Esophagus muscularis mucosa (tissue), 4 donors: ENCODE results near the gene XAF1. TPM values are rescaled to one million over a fixed set of nuclear protein-coding genes. Genes with fewer than 3 reads are reported as not detected.
A peak's percentile ranks its signal among the peaks of the same experiment; 100 is the strongest.
"Not testable (repeated sequence)": the region's sequence is repeated elsewhere in the genome, so short reads cannot be mapped to it uniquely, and the experiment has no call there.

Source experiments
- DNase-seq: peaks from one replicate; pipeline ENCODE4 v3.0.0-alpha.2; 2017; ENCODE audit errors: extremely low spot score
- H3K27ac ChIP-seq, 4 donors: fragments of 200-600 bp; sonication (generic); replicated peaks in 1 of 4; 1 replicate in 3 of 4; 2 replicates in 1 of 4; pipeline ENCODE4 v1.5.1; 2016 to 2019; ENCODE audit warnings: mild to moderate bottlenecking in 1 of 4
- H3K27me3 ChIP-seq, 4 donors: fragments of 200-600 bp; sonication (generic); one replicate each; pipeline versions ENCODE4 v1.5.1 to v1.6.0; 2016 to 2019
- H3K36me3 ChIP-seq, 4 donors: fragments of 200-600 bp; sonication (generic); one replicate each; pipeline ENCODE4 v1.5.1; 2016 to 2019
- H3K4me1 ChIP-seq, 4 donors: fragments of 200-600 bp; sonication (generic); one replicate each; pipeline ENCODE4 v1.5.1; 2016 to 2019
- H3K4me3 ChIP-seq, 4 donors: fragments of 200-600 bp; sonication (generic); 1 replicate in 2 of 4; 2 replicates in 2 of 4; pipeline ENCODE4 v1.5.1; 2016 to 2019; ENCODE audit warnings: mild to moderate bottlenecking in 4 of 4, moderate library complexity in 1 of 4
- H3K9me3 ChIP-seq, 4 donors: fragments of 200-600 bp; sonication (generic); 1 replicate in 3 of 4; 2 replicates in 1 of 4; pipeline ENCODE4 v1.5.1; 2016 to 2019
- EP300 ChIP-seq: sonication (generic); formaldehyde crosslinking; IDR thresholded peaks from one replicate; pipeline ENCODE4 v1.6.1; 2017; ENCODE audit warnings: antibody characterized with exemption
- POLR2A ChIP-seq: fragments of 450-650 bp; IDR thresholded peaks from one replicate; pipeline ENCODE4 v1.6.1; 2017; ENCODE audit warnings: antibody characterized with exemption, moderate library complexity, mild to moderate bottlenecking, low read depth
- POLR2AphosphoS5 ChIP-seq, 2 donors: sonication (generic); formaldehyde crosslinking; IDR thresholded peaks; one replicate each; pipeline ENCODE4 v1.6.1; 2017; ENCODE audit warnings: antibody characterized with exemption in 2 of 2
- WGBS: methylation state at CpG from one replicate; pipeline ENCODE4 v1.1.5; 2018; 5-methylcytosine and 5-hydroxymethylcytosine counted together
- intact Hi-C: fragments of 100-400 bp; cut with DNase I; formaldehyde crosslinking; loops from one replicate; pipeline ENCODE4 v1.15.1; 2023
- total RNA-seq, 4 donors: library from RNA; depleted of rRNA; stranded (reverse); fragments of >200 nt; gene quantifications; one replicate each; pipeline versions ENCODE4 v1.1.0 to v1.2.1, GENCODE V29; 2016
- TF ChIP-seq, protein P1 (sequence below), 3 experiments: fragments of 200-600 bp in 2 of 3; fragments of 450-650 bp in 1 of 3; sonication (generic) in 2 of 3; IDR thresholded peaks; one replicate each; pipeline ENCODE4 v1.5.1; 2017 to 2019; ENCODE audit warnings: antibody characterized with exemption in 3 of 3, mild to moderate bottlenecking in 2 of 3, moderate library complexity in 1 of 3

XAF1 gene
- total RNA-seq, 4 donors from 2014 or later = 11.1 to 35.3 (median 15.9) TPM

DNA sequence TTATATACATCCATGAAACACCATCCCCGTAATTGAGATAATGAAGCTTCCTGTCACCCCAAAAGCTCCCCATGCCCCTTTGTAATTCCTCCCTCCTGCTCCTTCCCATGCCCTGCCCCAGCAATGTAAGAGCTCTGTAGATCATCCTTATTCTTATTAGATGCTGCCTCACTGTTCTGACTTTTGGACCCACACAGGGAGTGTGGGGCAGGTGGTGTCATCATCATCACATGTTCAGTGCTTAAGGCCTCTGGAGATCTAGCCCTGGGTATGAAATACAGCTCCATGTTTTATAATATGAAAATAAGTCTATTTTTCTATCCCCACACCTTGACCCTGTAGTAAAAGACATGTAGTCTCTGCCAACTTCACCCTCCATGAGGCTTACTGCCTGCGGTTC is 1.9 kb downstream of the XAF1 start:
- Histone ChIP-seq H3K27ac (no peak overlapping the region), H3K4me3 (no peak overlapping the region), H3K9me3 (no peaks in the 10 kb centered on the region), H3K27me3 (no peaks in the 10 kb centered on the region), H3K4me1 (peaks cover 27 to 53% (median 43%) of the 10 kb centered on the region in 4 donors), H3K36me3 (peaks cover 3 to 48% (median 32%) of the 10 kb centered on the region in 4 donors)
- WGBS = 98% methylated on average over 2 of the region's 2 CpGs
- intact Hi-C loops = no loop called here
- DNase-seq = no peak
- TF ChIP-seq POLR2A (no peak), POLR2AphosphoS5 (IDR thresholded peaks at IDR 0.05) (no peak), EP300 (no peak)
- TF ChIP-seq, protein P1, sequence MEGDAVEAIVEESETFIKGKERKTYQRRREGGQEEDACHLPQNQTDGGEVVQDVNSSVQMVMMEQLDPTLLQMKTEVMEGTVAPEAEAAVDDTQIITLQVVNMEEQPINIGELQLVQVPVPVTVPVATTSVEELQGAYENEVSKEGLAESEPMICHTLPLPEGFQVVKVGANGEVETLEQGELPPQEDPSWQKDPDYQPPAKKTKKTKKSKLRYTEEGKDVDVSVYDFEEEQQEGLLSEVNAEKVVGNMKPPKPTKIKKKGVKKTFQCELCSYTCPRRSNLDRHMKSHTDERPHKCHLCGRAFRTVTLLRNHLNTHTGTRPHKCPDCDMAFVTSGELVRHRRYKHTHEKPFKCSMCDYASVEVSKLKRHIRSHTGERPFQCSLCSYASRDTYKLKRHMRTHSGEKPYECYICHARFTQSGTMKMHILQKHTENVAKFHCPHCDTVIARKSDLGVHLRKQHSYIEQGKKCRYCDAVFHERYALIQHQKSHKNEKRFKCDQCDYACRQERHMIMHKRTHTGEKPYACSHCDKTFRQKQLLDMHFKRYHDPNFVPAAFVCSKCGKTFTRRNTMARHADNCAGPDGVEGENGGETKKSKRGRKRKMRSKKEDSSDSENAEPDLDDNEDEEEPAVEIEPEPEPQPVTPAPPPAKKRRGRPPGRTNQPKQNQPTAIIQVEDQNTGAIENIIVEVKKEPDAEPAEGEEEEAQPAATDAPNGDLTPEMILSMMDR (IDR thresholded peaks at IDR 0.05) = no peak

DNA sequence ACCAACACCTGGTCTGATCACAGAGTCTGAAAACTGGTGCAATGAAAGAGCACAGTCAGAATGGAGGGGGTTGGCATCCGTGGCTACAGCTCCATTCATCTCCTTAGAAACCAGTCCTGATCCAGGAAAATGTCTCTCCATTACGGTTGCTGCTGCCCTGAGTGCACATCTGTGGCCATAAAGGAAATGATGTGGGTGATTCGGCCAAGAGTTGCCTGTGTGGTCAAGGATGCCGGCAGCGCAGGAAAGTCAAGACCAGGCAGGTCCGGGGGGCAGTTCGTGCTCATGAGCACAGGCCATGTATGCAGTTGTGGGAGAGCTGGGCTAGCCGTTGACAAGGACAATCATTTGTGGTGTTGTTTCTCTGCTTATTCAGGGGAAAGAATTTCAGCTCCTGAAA is 5.9 kb downstream of the XAF1 start:
- Histone ChIP-seq H3K4me1 (peaks cover 10 to 22% (median 14%) of the 10 kb centered on the region in 4 donors), H3K4me3 (no peak overlapping the region), H3K27me3 (no peaks in the 10 kb centered on the region), H3K36me3 (peaks cover 10 to 88% (median 70%) of the 10 kb centered on the region in 4 donors), H3K27ac (no peak overlapping the region), H3K9me3 (peaks cover 0 to 4% (median 0%) of the 10 kb centered on the region in 4 donors)
- intact Hi-C loops = no loop called here
- DNase-seq = no peak
- TF ChIP-seq POLR2AphosphoS5 (IDR thresholded peaks at IDR 0.05) = no peak
- WGBS = 89% methylated on average over 8 of the region's 8 CpGs

DNA sequence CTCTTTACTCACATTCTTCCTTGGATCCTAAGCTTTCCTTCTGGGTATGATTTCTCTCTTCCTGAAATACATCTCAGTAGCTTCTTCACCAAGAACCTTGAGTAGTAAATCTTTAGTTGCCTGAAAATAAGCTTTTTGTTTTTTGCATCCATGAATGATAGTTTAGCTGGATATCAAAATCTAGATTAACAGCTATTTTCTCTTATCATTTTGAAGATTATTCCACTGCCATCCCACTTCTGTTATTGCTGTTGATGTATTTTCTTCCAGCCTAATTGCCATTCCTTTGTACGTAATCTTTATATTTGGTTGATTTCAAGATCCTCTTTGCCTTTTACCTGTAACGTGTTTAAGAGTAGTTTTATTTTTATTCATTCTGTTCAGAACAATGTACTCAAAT is 12.6 kb downstream of the XAF1 start:
- WGBS = 91% methylated on average over 2 of the region's 2 CpGs
- H3K36me3 ChIP-seq = peaks cover 55 to 100% (median 85%) of the 10 kb centered on the region in 4 donors
- intact Hi-C loops = no loop called here
- no peak overlapping the region for H3K27ac ChIP-seq
- H3K27me3 ChIP-seq = no peaks in the 10 kb centered on the region
- no peaks in the 10 kb centered on the region for H3K4me1 ChIP-seq
- no peak overlapping the region for H3K4me3 ChIP-seq
- peaks cover 0 to 53% (median 15%) of the 10 kb centered on the region in 4 donors for H3K9me3 ChIP-seq
- no peak for DNase-seq
- TF ChIP-seq, protein P1 (IDR thresholded peaks at IDR 0.05) = no peak
- no peak for TF ChIP-seq POLR2AphosphoS5 (IDR thresholded peaks at IDR 0.05)
- TF ChIP-seq EP300 = no peak
- no peak for TF ChIP-seq POLR2A

DNA sequence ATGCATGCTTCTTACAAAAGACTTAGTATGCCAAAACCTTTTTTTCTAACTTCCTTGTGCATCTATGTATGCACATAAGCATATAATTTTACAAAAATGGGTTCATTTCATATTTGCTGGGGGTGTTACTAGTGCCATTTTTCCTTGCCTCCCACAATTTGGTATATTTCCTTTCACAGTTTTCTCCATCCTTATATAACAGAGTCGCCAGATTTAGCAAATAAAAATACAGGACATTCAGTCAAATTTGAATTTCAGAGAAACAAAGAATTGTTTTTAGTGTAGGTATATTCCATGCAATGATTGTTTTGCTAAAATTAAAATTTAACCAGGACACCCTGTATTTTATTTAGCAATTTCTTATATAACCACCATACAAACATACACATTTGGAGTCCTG is 16.2 kb downstream of the XAF1 start:
- intact Hi-C loops = no loop called here
- Histone ChIP-seq H3K27me3 (peaks cover 0 to 22% (median 0%) of the 10 kb centered on the region in 4 donors), H3K4me1 (peaks cover 0 to 9% (median 6%) of the 10 kb centered on the region in 4 donors), H3K9me3 (peaks cover 0 to 78% (median 28%) of the 10 kb centered on the region in 4 donors), H3K36me3 (peaks cover 40 to 72% (median 60%) of the 10 kb centered on the region in 4 donors), H3K27ac (no peak overlapping the region), H3K4me3 (no peak overlapping the region)
- no peak for DNase-seq
- TF ChIP-seq EP300 (no peak), POLR2A (no peak), POLR2AphosphoS5 (IDR thresholded peaks at IDR 0.05) (no peak)
- TF ChIP-seq, protein P1 (IDR thresholded peaks at IDR 0.05) = no peak
- WGBS = 87% methylated on average over 1 of the region's 1 CpG

DNA sequence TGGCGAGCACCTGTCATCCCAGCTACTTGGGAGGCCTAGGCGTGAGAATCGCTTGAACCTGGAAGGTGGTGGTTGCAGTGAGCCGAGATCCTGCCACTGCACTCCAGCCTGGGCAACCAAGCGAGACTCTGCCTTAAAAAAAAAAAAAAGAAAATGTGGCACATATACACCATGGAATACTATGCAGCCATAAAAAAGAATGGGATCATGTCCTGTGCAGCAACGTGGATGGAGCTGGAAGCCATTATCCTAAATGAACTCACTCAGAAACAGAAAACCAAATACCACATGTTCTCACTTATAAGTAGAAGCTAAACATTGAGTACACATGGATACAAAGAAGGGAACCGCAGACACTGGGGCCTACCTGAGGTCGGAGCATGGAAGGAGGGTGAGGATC is 19.1 kb downstream of the XAF1 start:
- H3K27ac ChIP-seq, H3K4me3 ChIP-seq, intact Hi-C loops, H3K4me1 ChIP-seq: not testable (repeated sequence)
- H3K27me3 ChIP-seq = peaks cover 0 to 40% (median 0%) of the 10 kb centered on the region in 4 donors
- peaks cover 0 to 51% (median 13%) of the 10 kb centered on the region in 4 donors for H3K9me3 ChIP-seq
- WGBS = 88% methylated on average over 8 of the region's 8 CpGs
- H3K36me3 ChIP-seq = peaks cover 30 to 43% (median 38%) of the 10 kb centered on the region in 4 donors
- peak; percentile 57 for DNase-seq

DNA sequence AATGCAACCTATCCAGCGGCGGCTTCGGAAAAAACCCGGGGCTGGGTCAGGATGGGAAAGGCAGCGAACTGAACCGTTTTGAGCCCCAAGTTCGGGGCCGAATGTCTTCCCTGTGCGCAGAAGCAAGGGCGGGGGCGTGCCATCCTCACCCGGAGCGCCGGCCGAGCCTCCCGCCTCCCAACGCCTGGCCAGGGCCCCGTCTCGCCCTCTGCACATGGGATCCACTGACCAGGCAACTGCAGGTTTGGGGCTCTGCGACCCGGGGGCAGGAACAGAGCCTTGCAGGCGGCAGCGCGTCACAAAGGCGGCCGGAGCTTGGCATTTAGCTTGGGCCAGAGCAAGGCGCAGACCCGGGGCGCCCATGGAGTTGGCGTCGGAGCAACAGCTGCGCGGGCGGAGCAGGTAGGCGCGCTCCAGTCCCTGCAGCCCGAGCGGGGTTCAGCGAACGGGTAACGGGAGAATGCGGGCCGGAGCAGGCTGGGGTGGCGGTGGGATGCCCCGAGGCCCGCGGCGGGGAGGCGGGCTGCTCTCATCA is 20.1 kb downstream of the XAF1 start, which contains the start of gene FBXO39:
Gene FBXO39, plus strand, starts transcription at position 345 of the 535 bp plus-strand sequence. CDS start 3,654 bp downstream, outside the sequence.
- Histone ChIP-seq H3K36me3 (peaks cover 21 to 33% (median 28%) of the 10 kb centered on the region in 4 donors), H3K9me3 (peaks cover 0 to 46% (median 13%) of the 10 kb centered on the region in 4 donors), H3K4me1 (peaks cover 0 to 9% (median 6%) of the 10 kb centered on the region in 4 donors), H3K27me3 (peaks cover 0 to 50% (median 3%) of the 10 kb centered on the region in 4 donors), H3K27ac (no peak within 1 kb of the TSS), H3K4me3 (no peak within 1 kb of the TSS)
- 3% methylated on average over 15 of the region's 49 CpGs for WGBS
- intact Hi-C loops = no loop called here
- peak; percentile 74 for DNase-seq
- TF ChIP-seq, protein P1 (IDR thresholded peaks at IDR 0.05) = no peak
- TF ChIP-seq POLR2A (no peak), EP300 (no peak), POLR2AphosphoS5 (IDR thresholded peaks at IDR 0.05) (no peak)
